Sigmoid colon (tissue), 7 donors: ENCODE measurements around the gene CLMN. TPM values are rescaled to one million over a fixed set of nuclear protein-coding genes. Genes with fewer than 3 reads are reported as not detected.

ENCODE experiments used
- DNase-seq: peaks from one replicate; pipeline ENCODE4 v3.0.0-alpha.2; 2019
- H3K27ac ChIP-seq, 4 donors: fragments of 200-600 bp; sonication (generic); one replicate each; pipeline ENCODE4 v1.5.1; 2016 to 2019; ENCODE audit warnings: mild to moderate bottlenecking in 1 of 4
- H3K27me3 ChIP-seq, 3 donors: fragments of 200-600 bp; sonication (generic); one replicate each; pipeline ENCODE4 v1.5.1; 2019; ENCODE audit warnings: mild to moderate bottlenecking in 1 of 3
- H3K36me3 ChIP-seq, 4 donors: fragments of 200-600 bp; sonication (generic); one replicate each; pipeline ENCODE4 v1.5.1; 2016 to 2019
- H3K4me1 ChIP-seq, 4 donors: fragments of 200-600 bp; sonication (generic); one replicate each; pipeline ENCODE4 v1.5.1; 2017 to 2019
- H3K4me3 ChIP-seq, 4 donors: fragments of 200-600 bp; sonication (generic); one replicate each; pipeline ENCODE4 v1.5.1; 2017 to 2019; ENCODE audit warnings: mild to moderate bottlenecking in 2 of 4, moderate library complexity in 1 of 4
- H3K9me3 ChIP-seq, 4 donors: fragments of 200-600 bp in 3 of 4; sonication (generic) in 3 of 4; one replicate each; pipeline versions ENCODE4 v1.5.1 to v1.6.1; 2013 to 2019
- EP300 ChIP-seq, 4 donors: sonication (generic); formaldehyde crosslinking; IDR thresholded peaks; one replicate each; pipeline ENCODE4 v1.6.1; 2017; ENCODE audit warnings: antibody characterized with exemption in 4 of 4
- POLR2A ChIP-seq, 2 donors: fragments of 450-650 bp; IDR thresholded peaks; one replicate each; pipeline ENCODE4 v1.6.1; 2016; ENCODE audit warnings: antibody characterized with exemption in 2 of 2, mild to moderate bottlenecking in 2 of 2, moderate library complexity in 2 of 2
- POLR2AphosphoS5 ChIP-seq, 4 donors: sonication (generic); formaldehyde crosslinking; IDR thresholded peaks; one replicate each; pipeline ENCODE4 v1.6.1; 2017; ENCODE audit warnings: antibody characterized with exemption in 4 of 4
- WGBS, 2 donors: extraction: QIAGEN DNeasy Blood & Tissue Kit; methylation state at CpG; one replicate each; pipeline ENCODE4 v1.1.7; 2013; 5-methylcytosine and 5-hydroxymethylcytosine counted together
- intact Hi-C: fragments of 100-400 bp; cut with DNase I; formaldehyde crosslinking; loops from one replicate; pipeline ENCODE4 v1.15.1; 2023
- polyA plus RNA-seq, 3 donors: library from polyadenylated mRNA; stranded (reverse); fragments of 200-250 nt; gene quantifications; one replicate each; pipeline ENCODE4 v1.2.3, GENCODE V29; 2013
- total RNA-seq, 4 donors: library from RNA; depleted of rRNA; stranded (reverse); fragments of >200 nt; gene quantifications; one replicate each; pipeline ENCODE4 v1.1.0, GENCODE V29; 2016
- TF ChIP-seq, protein P1 (sequence below), 4 experiments: fragments of 450-650 bp in 3 of 4; fragments of 200-600 bp in 1 of 4; IDR thresholded peaks; one replicate each; pipeline ENCODE4 v1.5.1; 2016 to 2019; ENCODE audit warnings: antibody characterized with exemption in 4 of 4, mild to moderate bottlenecking in 3 of 4, moderate library complexity in 2 of 4
- donor health status: healthy with polysubstance abuse.
- donor health status: Bipolar disorder and iron deficiency.
- donor health status: healthy.

CLMN gene
- total and polyA plus RNA-seq, 7 donors = 3.5 to 40.2 (median 9.1) TPM

DNA sequence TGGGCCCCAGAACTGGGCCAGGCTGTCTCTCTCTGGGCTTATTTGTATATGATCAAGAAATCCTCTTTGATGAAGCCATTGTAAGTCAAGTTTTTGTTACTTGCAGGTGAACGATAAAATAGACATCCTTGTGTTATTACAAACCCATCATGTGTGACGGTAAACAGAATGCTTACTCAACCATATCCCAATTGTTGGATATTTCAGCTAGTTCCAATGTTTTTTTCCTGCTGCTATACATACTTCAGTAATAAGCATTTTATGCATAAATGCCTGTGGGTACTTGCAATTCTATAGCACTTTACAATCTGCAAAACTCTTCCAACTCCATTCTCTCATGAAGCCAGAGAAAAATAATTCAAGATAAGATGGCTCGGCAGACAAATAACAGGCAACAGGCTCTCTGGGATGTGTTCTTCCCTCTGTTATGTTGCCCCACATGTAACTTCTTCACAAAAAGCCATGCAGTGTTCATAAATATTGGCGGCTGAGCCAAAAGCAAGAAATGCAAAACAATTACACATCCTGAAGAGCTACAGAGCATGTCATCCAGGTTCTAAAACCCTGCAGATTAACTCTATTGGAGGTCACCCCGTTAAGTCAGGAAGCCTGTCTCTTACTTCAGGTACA lies 69.5 kb downstream of the CLMN start:
- H3K36me3 ChIP-seq = no peaks in the 10 kb centered on the region
- WGBS, 2 donors = 77 to 81% methylated on average over 5 of the region's 5 CpGs
- H3K4me1 ChIP-seq = no peaks in the 10 kb centered on the region

DNA sequence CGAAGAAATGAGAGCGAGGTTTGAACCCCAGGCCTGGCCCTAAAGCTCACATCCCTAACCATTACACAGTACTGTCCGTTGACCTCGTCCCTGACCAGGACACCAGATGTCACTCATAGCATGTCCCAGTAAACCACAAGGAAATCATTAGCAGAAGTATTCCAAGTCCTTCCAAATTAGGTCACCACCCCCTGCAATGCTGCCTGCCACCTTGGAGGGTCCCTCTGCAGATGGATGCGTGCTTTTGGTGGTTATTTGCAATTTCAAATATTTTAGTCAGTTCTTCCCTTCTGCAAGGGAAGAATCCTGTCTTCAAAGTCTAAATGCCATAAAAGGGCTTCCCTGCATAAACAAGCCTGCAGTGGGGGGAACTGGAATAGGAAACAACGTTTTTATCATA lies 71.3 kb downstream of the CLMN start:
- H3K27ac ChIP-seq = no peak overlapping the region
- no peak for DNase-seq
- 47 to 58% methylated on average over 6 of the region's 6 CpGs for WGBS, 2 donors
- H3K4me1 ChIP-seq = no peaks in the 10 kb centered on the region
- no peaks in the 10 kb centered on the region for H3K27me3 ChIP-seq
- no peak overlapping the region for H3K4me3 ChIP-seq
- intact Hi-C loops = no loop called here
- H3K36me3 ChIP-seq = no peaks in the 10 kb centered on the region
- TF ChIP-seq, protein P1, sequence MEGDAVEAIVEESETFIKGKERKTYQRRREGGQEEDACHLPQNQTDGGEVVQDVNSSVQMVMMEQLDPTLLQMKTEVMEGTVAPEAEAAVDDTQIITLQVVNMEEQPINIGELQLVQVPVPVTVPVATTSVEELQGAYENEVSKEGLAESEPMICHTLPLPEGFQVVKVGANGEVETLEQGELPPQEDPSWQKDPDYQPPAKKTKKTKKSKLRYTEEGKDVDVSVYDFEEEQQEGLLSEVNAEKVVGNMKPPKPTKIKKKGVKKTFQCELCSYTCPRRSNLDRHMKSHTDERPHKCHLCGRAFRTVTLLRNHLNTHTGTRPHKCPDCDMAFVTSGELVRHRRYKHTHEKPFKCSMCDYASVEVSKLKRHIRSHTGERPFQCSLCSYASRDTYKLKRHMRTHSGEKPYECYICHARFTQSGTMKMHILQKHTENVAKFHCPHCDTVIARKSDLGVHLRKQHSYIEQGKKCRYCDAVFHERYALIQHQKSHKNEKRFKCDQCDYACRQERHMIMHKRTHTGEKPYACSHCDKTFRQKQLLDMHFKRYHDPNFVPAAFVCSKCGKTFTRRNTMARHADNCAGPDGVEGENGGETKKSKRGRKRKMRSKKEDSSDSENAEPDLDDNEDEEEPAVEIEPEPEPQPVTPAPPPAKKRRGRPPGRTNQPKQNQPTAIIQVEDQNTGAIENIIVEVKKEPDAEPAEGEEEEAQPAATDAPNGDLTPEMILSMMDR (IDR thresholded peaks at IDR 0.05) = no peak
- no peak for TF ChIP-seq POLR2A (IDR thresholded peaks at IDR 0.05)
- TF ChIP-seq EP300 (IDR thresholded peaks at IDR 0.05) = no peak
- TF ChIP-seq POLR2AphosphoS5 (IDR thresholded peaks at IDR 0.05) = no peak
- H3K9me3 ChIP-seq = no peaks in the 10 kb centered on the region

More for the DNA sequence above, 69.5 kb downstream of the CLMN start:
- intact Hi-C loops = no loop called here
- H3K27ac ChIP-seq = no peak overlapping the region
- H3K9me3 ChIP-seq = no peaks in the 10 kb centered on the region
- no peak for TF ChIP-seq EP300 (IDR thresholded peaks at IDR 0.05)
- TF ChIP-seq, protein P1 (IDR thresholded peaks at IDR 0.05) = no peak
- TF ChIP-seq POLR2A (IDR thresholded peaks at IDR 0.05) = no peak
- no peak for TF ChIP-seq POLR2AphosphoS5 (IDR thresholded peaks at IDR 0.05)
- no peak overlapping the region for H3K4me3 ChIP-seq
- H3K27me3 ChIP-seq = no peaks in the 10 kb centered on the region
- no peak for DNase-seq

DNA sequence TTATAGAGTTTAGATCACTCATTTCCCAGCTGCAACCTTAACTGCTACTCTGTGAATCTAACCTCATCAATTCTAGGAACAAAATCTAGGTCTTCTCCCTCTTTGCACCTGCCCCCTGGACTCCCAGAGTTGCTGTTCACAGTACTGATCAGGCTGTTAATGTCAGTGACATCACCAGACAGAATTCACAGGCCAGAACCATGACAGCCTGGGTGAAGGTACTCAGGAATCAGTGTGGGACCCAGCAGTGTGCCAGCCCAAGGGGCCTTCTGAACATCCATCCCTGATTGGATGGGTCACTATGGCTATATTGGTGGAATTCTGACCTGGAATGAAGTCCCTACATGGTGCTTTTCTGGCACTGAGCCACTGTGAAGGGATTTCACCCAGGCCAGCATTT lies 72.8 kb downstream of the CLMN start:
- no peak for TF ChIP-seq EP300 (IDR thresholded peaks at IDR 0.05)
- TF ChIP-seq POLR2A (IDR thresholded peaks at IDR 0.05) = no peak
- TF ChIP-seq, protein P1 (IDR thresholded peaks at IDR 0.05) = no peak
- TF ChIP-seq POLR2AphosphoS5 (IDR thresholded peaks at IDR 0.05) = no peak
- no peaks in the 10 kb centered on the region for H3K9me3 ChIP-seq
- H3K4me1 ChIP-seq = no peaks in the 10 kb centered on the region
- intact Hi-C loops = no loop called here
- no peak for DNase-seq
- H3K27me3 ChIP-seq = no peaks in the 10 kb centered on the region
- H3K4me3 ChIP-seq = no peak overlapping the region
- H3K36me3 ChIP-seq = no peaks in the 10 kb centered on the region
- H3K27ac ChIP-seq = no peak overlapping the region

DNA sequence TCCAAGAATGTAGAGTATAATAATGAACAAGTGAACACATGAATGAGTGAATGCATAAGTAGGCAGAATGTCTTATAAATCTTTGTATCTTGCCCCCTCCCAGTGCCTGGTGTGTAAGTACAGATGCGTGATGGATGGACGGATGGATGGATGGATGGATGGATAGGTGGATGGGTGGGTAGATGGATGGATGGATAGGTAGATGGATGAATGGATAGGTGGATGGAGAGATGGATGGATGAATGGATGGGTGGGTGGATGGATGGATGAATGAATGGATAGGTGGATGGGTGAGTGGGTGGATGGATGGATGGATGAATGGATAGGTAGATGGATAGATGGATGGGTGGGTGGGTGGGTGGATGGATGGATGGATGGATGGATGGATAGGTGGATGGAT lies 74.4 kb downstream of the CLMN start:
- H3K36me3 ChIP-seq = no peaks in the 10 kb centered on the region
- H3K27ac ChIP-seq = no peak overlapping the region
- no peaks in the 10 kb centered on the region for H3K4me1 ChIP-seq
- intact Hi-C loops = no loop called here
- TF ChIP-seq POLR2AphosphoS5 (IDR thresholded peaks at IDR 0.05) = no peak
- no peak for TF ChIP-seq POLR2A (IDR thresholded peaks at IDR 0.05)
- TF ChIP-seq, protein P1 (IDR thresholded peaks at IDR 0.05) = no peak
- no peak for TF ChIP-seq EP300 (IDR thresholded peaks at IDR 0.05)
- H3K27me3 ChIP-seq = no peaks in the 10 kb centered on the region
- 97 to 99% methylated on average over 2 of the region's 2 CpGs for WGBS, 2 donors
- no peak for DNase-seq
- no peak overlapping the region for H3K4me3 ChIP-seq
- no peaks in the 10 kb centered on the region for H3K9me3 ChIP-seq

DNA sequence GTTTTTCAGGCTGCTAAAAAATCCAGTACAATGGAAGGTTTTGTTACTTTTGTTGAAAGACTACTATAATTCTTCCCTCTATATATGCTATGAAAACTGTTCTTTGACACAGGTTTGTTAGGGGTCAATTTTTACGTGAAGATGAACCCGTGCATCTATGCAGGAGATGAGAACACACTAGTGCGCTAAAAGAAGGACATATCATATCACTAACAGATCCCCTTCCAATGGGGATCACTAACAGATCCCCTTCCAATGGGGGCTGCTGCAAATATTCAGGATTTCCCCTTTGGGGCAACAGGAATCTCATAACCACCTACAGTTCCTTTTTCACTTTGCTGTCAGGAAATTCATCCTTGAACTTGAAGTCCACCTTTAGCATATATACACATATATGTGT lies 75.1 kb downstream of the CLMN start:
- no peak for TF ChIP-seq POLR2AphosphoS5 (IDR thresholded peaks at IDR 0.05)
- no peak for DNase-seq
- 94 to 96% methylated on average over 3 of the region's 3 CpGs for whole genome bisulfite sequencing, 2 donors
- H3K27me3 ChIP-seq = no peaks in the 10 kb centered on the region
- H3K9me3 ChIP-seq = no peaks in the 10 kb centered on the region
- intact Hi-C loops = no loop called here
- H3K36me3 ChIP-seq = no peaks in the 10 kb centered on the region
- no peaks in the 10 kb centered on the region for H3K4me1 ChIP-seq
- no peak overlapping the region for H3K4me3 ChIP-seq
- H3K27ac ChIP-seq = no peak overlapping the region
